Glutamatergic neuron (in vitro differentiated cells): ENCODE measurements around the gene RAB11A. TPM values are rescaled to one million over a fixed set of nuclear protein-coding genes. Genes with fewer than 3 reads are reported as not detected.

Source experiments
- DNase-seq: peaks from one replicate; pipeline ENCODE4 v3.0.0; 2022
- H3K27ac Mint-ChIP-seq: one replicate; pipeline ENCODE4 v1.8.0; 2020; ENCODE audit warnings: mild to moderate bottlenecking, mixed read lengths, inconsistent platforms; ENCODE audit not compliant: unreplicated experiment
- H3K27me3 Mint-ChIP-seq: one replicate; pipeline ENCODE4 v1.8.0; 2020; ENCODE audit warnings: mild to moderate bottlenecking, moderate library complexity, mixed read lengths, inconsistent platforms; ENCODE audit not compliant: unreplicated experiment
- H3K36me3 Mint-ChIP-seq: one replicate; pipeline ENCODE4 v1.8.0; 2020; ENCODE audit warnings: mild to moderate bottlenecking, mixed read lengths, inconsistent platforms; ENCODE audit not compliant: unreplicated experiment
- H3K4me1 Mint-ChIP-seq: one replicate; pipeline ENCODE4 v1.8.0; 2020; ENCODE audit warnings: mild to moderate bottlenecking, low read depth, mixed read lengths, inconsistent platforms; ENCODE audit not compliant: unreplicated experiment
- H3K4me3 Mint-ChIP-seq: one replicate; pipeline ENCODE4 v1.8.0; 2020; ENCODE audit warnings: mild to moderate bottlenecking, mixed read lengths, inconsistent platforms; ENCODE audit not compliant: unreplicated experiment
- H3K9me3 Mint-ChIP-seq: one replicate; pipeline ENCODE4 v1.8.0; 2020; ENCODE audit warnings: mild to moderate bottlenecking, moderate library complexity, mixed read lengths, inconsistent platforms; ENCODE audit not compliant: unreplicated experiment
- total RNA-seq: library from RNA; stranded (reverse); fragmentation: NEBNext Ultra II Directional; extraction: Animal tissue kit (Norgen Biotek cat#: 25700); gene quantifications from one replicate; pipeline ENCODE4 v1.2.1, GENCODE V29; 2021; ENCODE audit not compliant: unreplicated experiment
- TF ChIP-seq, protein P1 (sequence below): fragments of 200-600 bp; sonication (generic); IDR thresholded peaks from one replicate; pipeline ENCODE4 v1.5.0; 2021; ENCODE audit not compliant: partially characterized antibody, unreplicated experiment

RAB11A gene
- total RNA-seq, 1 donor from 2014 or later: 197 TPM

DNA sequence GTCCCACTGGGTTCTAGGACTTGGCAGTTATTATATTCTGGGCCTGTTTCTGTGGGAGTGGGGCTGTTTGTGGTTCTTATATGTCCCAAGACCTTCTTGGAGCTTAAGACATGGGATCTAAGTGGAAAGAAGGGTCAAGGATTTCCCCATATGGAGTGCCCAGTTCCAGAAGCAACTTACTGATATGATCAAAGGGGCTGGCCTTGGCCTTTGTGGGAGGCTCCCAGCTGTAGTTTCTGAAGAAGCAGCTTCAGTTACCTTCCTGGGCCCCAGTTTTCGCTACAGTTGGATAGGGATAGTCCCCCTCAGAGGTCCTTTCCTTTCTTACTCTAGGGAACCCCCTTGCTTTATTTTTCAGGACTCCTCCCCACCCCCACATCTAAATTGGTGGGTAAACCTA is 56.0 kb downstream of the RAB11A start:
- DNase-seq: no peak
- H3K27ac Mint-ChIP-seq: no peak overlapping the region
- no peak overlapping the region for H3K4me3 Mint-ChIP-seq
- TF ChIP-seq, protein P1, sequence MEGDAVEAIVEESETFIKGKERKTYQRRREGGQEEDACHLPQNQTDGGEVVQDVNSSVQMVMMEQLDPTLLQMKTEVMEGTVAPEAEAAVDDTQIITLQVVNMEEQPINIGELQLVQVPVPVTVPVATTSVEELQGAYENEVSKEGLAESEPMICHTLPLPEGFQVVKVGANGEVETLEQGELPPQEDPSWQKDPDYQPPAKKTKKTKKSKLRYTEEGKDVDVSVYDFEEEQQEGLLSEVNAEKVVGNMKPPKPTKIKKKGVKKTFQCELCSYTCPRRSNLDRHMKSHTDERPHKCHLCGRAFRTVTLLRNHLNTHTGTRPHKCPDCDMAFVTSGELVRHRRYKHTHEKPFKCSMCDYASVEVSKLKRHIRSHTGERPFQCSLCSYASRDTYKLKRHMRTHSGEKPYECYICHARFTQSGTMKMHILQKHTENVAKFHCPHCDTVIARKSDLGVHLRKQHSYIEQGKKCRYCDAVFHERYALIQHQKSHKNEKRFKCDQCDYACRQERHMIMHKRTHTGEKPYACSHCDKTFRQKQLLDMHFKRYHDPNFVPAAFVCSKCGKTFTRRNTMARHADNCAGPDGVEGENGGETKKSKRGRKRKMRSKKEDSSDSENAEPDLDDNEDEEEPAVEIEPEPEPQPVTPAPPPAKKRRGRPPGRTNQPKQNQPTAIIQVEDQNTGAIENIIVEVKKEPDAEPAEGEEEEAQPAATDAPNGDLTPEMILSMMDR: no peak
- H3K9me3 Mint-ChIP-seq: peaks cover 3% of the 10 kb centered on the region
- peaks cover 4% of the 10 kb centered on the region for H3K27me3 Mint-ChIP-seq
- no peaks in the 10 kb centered on the region for H3K4me1 Mint-ChIP-seq
- no peaks in the 10 kb centered on the region for H3K36me3 Mint-ChIP-seq

DNA sequence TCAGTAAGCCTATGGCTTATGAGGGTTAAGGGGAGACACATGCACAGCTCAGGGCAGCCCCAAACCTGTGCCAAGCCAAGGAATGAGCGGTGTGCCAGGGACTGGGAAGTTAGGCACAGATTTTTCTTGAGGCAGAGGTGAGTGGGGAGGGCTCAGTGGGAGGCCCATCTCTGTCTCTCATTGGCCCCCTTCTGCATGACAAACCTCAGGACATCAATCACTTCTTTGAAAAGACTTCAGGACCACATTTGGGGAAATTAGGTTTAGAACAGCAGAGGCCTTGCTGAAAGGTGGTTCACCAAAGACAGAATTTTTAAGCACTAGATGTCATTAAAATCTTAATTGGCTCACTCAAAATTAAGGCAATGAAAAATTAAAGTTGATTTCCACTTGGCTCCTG is 57.2 kb downstream of the RAB11A start:
- Mint-ChIP-seq H3K9me3 (peaks cover 3% of the 10 kb centered on the region), H3K4me1 (no peaks in the 10 kb centered on the region), H3K27me3 (peaks cover 5% of the 10 kb centered on the region), H3K4me3 (no peak overlapping the region), H3K27ac (no peak overlapping the region), H3K36me3 (no peaks in the 10 kb centered on the region)
- TF ChIP-seq, protein P1: no peak
- no peak for DNase-seq

DNA sequence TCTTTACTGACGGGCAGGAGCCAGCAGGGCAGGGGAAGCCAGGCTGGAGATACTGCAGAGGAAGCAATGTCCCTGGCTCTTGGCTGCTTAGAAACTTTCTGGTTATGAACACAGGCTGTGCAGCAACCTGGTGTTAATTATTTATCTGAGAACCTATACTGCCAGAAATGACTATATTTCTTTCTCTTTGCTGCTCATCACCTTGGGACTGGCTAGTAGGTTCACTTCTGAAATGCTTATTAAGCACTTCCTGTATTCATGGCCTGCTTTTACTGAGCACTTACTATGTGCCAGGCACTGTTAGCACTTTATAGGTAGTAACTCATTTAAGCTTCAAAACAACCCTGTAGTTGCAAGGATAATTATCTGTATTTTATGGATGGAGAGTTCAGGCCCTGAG is 57.6 kb downstream of the RAB11A start:
- H3K9me3 Mint-ChIP-seq: peaks cover 3% of the 10 kb centered on the region
- peaks cover 5% of the 10 kb centered on the region for H3K27me3 Mint-ChIP-seq
- DNase-seq: no peak
- TF ChIP-seq, protein P1: no peak
- H3K27ac Mint-ChIP-seq: no peak overlapping the region
- no peaks in the 10 kb centered on the region for H3K4me1 Mint-ChIP-seq
- no peak overlapping the region for H3K4me3 Mint-ChIP-seq
- no peaks in the 10 kb centered on the region for H3K36me3 Mint-ChIP-seq

DNA sequence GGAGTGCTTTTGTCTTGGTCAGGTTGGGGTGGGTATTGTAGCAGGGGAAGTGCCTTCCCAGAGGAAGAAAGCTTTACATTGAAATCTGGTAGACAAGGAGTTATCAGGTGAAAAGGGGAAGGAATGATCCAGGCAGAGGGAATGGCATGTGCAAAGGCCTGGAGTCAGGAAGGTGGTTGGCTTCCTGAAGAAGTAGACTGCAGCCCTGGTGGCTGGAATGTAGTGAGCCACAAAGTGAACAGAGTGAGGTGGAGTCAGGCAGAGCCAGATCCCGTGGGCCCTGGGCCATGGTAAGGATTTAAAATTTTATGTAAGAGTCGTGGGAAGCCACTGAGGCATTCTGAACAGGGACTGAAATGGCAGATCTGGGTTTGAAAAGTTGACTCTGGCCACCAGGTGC is 58.3 kb downstream of the RAB11A start:
- H3K27me3 Mint-ChIP-seq: peaks cover 5% of the 10 kb centered on the region
- H3K4me3 Mint-ChIP-seq: no peak overlapping the region
- no peaks in the 10 kb centered on the region for H3K36me3 Mint-ChIP-seq
- H3K9me3 Mint-ChIP-seq: peaks cover 3% of the 10 kb centered on the region
- TF ChIP-seq, protein P1: no peak
- H3K4me1 Mint-ChIP-seq: no peaks in the 10 kb centered on the region
- no peak overlapping the region for H3K27ac Mint-ChIP-seq
- no peak for DNase-seq

DNA sequence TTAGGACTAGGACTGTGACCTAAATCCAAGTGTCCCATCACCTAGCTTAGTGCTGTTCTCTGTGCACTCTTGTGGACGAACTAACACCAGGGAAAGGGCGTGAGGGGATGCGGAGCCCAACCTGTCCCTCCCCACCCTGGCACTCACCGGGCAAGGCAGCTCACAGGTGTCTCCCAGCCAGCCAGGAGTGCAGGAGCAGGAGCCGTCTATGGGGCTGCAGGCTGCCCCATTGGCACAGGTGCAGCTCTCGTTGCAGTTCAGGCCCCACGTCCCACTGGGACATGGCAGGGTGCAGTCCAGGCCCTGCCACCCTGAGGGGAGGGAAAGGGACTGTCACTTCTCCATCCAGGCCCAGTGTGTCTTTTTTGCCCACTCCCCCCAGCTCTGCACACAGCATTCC is 60.3 kb downstream of the RAB11A start:
- TF ChIP-seq, protein P1: no peak
- no peak overlapping the region for H3K27ac Mint-ChIP-seq
- H3K4me1 Mint-ChIP-seq: peaks cover 3% of the 10 kb centered on the region
- no peak for DNase-seq
- no peaks in the 10 kb centered on the region for H3K9me3 Mint-ChIP-seq
- H3K4me3 Mint-ChIP-seq: no peak overlapping the region
- H3K36me3 Mint-ChIP-seq: no peaks in the 10 kb centered on the region
- H3K27me3 Mint-ChIP-seq: peaks cover 3% of the 10 kb centered on the region
